ENCODE measurements around the gene SAMM50. TPM values are rescaled to one million over a fixed set of nuclear protein-coding genes. Genes with fewer than 3 reads are reported as not detected.

SAMM50 gene
- total and polyA plus RNA-seq, 4 donors = 19.2 to 30.1 (median 26.0) TPM

DNA sequence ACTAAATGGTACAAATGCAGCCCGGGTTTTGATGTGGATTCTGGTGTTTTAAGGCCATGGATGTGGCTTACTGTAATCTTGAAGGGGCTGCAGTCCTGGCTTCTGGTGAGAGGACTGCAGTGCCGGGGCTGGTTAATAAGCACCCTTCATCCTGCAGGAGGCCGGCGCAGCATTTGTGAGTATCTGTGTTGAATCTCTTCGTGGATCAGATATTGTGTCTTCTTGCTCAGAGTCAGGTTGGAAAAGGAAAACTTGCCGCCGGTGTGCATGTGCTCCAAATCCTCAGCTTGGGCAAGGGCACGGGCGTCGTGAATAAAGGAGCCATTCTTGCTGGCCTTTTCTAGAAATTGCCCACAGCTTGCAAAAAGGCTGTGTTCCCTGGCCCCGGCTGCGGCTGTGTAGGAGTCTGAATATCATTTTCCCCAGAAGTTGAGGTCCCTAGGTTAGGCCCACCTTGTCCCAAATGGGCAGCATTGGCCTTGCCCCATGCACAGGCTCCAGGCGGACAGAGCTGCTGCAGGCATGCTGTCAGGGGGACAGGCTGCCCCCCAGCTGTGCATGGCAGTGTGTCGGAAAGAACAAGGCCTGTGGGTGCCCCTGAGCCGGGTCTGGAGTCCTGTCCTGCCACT lies 39.9 kb downstream of the SAMM50 start:
- no peak overlapping the region for H3K9ac ChIP-seq (ENCODE audit: low read depth in 1 of 2, low read length in 2 of 2)
- H3K4me1 ChIP-seq (ENCODE audit: control insufficient read depth in 4 of 4, insufficient read depth in 4 of 4, low read length in 3 of 4) = no peaks in the 10 kb centered on the region
- no peaks in the 10 kb centered on the region for H3K9me3 ChIP-seq (ENCODE audit: control insufficient read depth in 4 of 4, low read length in 3 of 4)
- no peaks in the 10 kb centered on the region for H3K27me3 ChIP-seq (ENCODE audit: control insufficient read depth in 4 of 4, insufficient read depth in 4 of 4, low read length in 3 of 4)
- peaks cover 10 to 53% (median 35%) of the 10 kb centered on the region in 4 donors for H3K36me3 ChIP-seq (ENCODE audit: control insufficient read depth in 4 of 4, insufficient read depth in 3 of 4, low read depth in 1 of 4, low read length in 3 of 4)
- WGBS = 96% methylated on average over 15 of the region's 15 CpGs
- no peak overlapping the region for H3K4me3 ChIP-seq (ENCODE audit: low read depth in 1 of 3, low read length in 3 of 3)
- no peak for DNase-seq (ENCODE audit: low spot score)
- TF ChIP-seq TAF1 (conservative IDR thresholded peaks at IDR 0.05) (no peak), SP1 (IDR thresholded peaks at IDR 0.05) (no peak), FOXA2 (IDR thresholded peaks at IDR 0.05) (no peak), NR2F2 (IDR thresholded peaks at IDR 0.05) (no peak), HNF4G (IDR thresholded peaks at IDR 0.05) (no peak), RAD21 (IDR thresholded peaks at IDR 0.05) (no peak), GABPA (IDR thresholded peaks at IDR 0.05 in 1 of 2, conservative IDR thresholded peaks at IDR 0.05 in 1 of 2) (no peak)
- TF ChIP-seq, protein P1, sequence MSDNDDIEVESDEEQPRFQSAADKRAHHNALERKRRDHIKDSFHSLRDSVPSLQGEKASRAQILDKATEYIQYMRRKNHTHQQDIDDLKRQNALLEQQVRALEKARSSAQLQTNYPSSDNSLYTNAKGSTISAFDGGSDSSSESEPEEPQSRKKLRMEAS (IDR thresholded peaks at IDR 0.05) = no peak
- TF ChIP-seq, protein P2, sequence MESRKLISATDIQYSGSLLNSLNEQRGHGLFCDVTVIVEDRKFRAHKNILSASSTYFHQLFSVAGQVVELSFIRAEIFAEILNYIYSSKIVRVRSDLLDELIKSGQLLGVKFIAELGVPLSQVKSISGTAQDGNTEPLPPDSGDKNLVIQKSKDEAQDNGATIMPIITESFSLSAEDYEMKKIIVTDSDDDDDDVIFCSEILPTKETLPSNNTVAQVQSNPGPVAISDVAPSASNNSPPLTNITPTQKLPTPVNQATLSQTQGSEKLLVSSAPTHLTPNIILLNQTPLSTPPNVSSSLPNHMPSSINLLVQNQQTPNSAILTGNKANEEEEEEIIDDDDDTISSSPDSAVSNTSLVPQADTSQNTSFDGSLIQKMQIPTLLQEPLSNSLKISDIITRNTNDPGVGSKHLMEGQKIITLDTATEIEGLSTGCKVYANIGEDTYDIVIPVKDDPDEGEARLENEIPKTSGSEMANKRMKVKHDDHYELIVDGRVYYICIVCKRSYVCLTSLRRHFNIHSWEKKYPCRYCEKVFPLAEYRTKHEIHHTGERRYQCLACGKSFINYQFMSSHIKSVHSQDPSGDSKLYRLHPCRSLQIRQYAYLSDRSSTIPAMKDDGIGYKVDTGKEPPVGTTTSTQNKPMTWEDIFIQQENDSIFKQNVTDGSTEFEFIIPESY (IDR thresholded peaks at IDR 0.05) = no peak
- no peak overlapping the region for H3K27ac ChIP-seq (ENCODE audit: low read depth in 1 of 2, low read length in 2 of 2)

DNA sequence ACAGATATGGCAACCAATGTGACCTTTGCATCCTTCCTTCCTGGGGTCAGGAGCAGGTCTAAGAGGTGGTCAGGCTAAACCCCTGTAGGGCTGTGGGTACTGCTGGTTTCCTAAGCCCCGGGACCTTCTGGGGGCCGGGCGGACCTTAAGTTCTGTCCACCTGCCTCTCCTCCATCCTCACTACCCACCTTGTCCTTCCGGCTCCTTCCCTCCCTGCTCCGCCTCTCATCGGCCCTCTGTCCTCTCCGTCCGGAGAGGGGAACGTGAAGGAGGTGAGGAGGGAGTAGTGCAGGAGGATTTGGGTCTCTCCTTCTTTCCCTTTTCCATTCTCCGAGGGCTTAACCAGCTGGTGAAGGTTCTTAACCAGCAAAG lies 40.5 kb downstream of the SAMM50 start:
- no peak overlapping the region for H3K9ac ChIP-seq (ENCODE audit: low read depth in 1 of 2, low read length in 2 of 2)
- no peaks in the 10 kb centered on the region for H3K4me1 ChIP-seq (ENCODE audit: control insufficient read depth in 4 of 4, insufficient read depth in 4 of 4, low read length in 3 of 4)
- no peak for DNase-seq (ENCODE audit: low spot score)
- TF ChIP-seq RAD21 (IDR thresholded peaks at IDR 0.05) (no peak), HNF4G (IDR thresholded peaks at IDR 0.05) (no peak)
- TF ChIP-seq, protein P3, sequence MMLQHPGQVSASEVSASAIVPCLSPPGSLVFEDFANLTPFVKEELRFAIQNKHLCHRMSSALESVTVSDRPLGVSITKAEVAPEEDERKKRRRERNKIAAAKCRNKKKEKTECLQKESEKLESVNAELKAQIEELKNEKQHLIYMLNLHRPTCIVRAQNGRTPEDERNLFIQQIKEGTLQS (IDR thresholded peaks at IDR 0.05) = no peak
- H3K36me3 ChIP-seq (ENCODE audit: control insufficient read depth in 4 of 4, insufficient read depth in 3 of 4, low read depth in 1 of 4, low read length in 3 of 4) = peaks cover 9 to 46% (median 31%) of the 10 kb centered on the region in 4 donors
- no peaks in the 10 kb centered on the region for H3K27me3 ChIP-seq (ENCODE audit: control insufficient read depth in 4 of 4, insufficient read depth in 4 of 4, low read length in 3 of 4)
- WGBS = 79% methylated on average over 10 of the region's 10 CpGs
- H3K9me3 ChIP-seq (ENCODE audit: control insufficient read depth in 4 of 4, low read length in 3 of 4) = no peaks in the 10 kb centered on the region
- peak overlapping the region in 1 of 3 donors; percentile 4 for H3K4me3 ChIP-seq (ENCODE audit: low read depth in 1 of 3, low read length in 3 of 3)
- no peak overlapping the region for H3K27ac ChIP-seq (ENCODE audit: low read depth in 1 of 2, low read length in 2 of 2)

DNA sequence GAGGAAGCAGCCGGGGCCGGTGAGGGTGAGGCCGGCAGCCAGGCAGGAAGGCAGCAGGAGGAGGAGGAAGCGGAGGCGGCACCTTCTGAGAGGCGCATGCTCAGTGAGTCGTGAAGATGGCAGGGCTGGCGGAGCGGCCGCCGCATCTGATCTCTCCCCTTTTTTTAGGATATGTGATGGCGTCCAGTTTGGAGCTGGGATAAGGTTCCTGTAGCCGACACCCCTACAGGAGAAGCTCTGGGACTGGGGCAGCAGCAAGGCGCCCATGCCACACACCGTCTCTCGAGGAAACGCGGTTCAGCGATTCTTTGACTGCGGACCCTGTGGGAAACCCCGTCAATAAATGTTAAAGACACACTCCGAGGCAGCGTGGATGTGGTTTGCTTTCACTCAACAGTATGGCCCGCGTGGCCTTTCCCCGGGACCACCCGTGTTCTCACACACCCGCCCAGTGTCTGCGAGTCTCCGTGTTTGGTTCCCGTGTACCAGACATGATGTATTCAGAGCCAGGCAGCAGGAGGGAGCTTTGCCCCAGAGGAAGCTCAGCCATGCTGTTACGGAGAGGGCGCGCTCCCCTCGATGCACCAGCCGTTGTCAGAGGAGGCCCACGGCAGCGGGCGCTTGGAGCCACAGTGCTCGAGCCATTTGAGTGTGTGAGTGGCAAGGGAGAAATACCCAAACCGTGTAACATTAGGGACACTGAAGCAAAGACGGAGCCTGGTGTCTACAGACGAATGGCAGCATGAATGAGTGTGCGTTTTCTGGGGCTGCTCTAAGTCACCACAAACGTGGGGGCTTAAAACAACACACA lies 41.1 kb downstream of the SAMM50 start:
- H3K4me3 ChIP-seq (ENCODE audit: low read depth in 1 of 3, low read length in 3 of 3) = peak overlapping the region in 1 of 3 donors; percentile 4
- 84% methylated on average over 45 of the region's 45 CpGs for WGBS
- H3K9me3 ChIP-seq (ENCODE audit: control insufficient read depth in 4 of 4, low read length in 3 of 4) = no peaks in the 10 kb centered on the region
- no peak for DNase-seq (ENCODE audit: low spot score)
- no peak overlapping the region for H3K27ac ChIP-seq (ENCODE audit: low read depth in 1 of 2, low read length in 2 of 2)
- peaks cover 9 to 44% (median 31%) of the 10 kb centered on the region in 4 donors for H3K36me3 ChIP-seq (ENCODE audit: control insufficient read depth in 4 of 4, insufficient read depth in 3 of 4, low read depth in 1 of 4, low read length in 3 of 4)
- no peak overlapping the region for H3K9ac ChIP-seq (ENCODE audit: low read depth in 1 of 2, low read length in 2 of 2)
- H3K4me1 ChIP-seq (ENCODE audit: control insufficient read depth in 4 of 4, insufficient read depth in 4 of 4, low read length in 3 of 4) = no peaks in the 10 kb centered on the region
- H3K27me3 ChIP-seq (ENCODE audit: control insufficient read depth in 4 of 4, insufficient read depth in 4 of 4, low read length in 3 of 4) = no peaks in the 10 kb centered on the region
- TF ChIP-seq EGR1 (IDR thresholded peaks at IDR 0.05; ENCODE audit: low read depth in 2 of 2) (no peak), TAF1 (conservative IDR thresholded peaks at IDR 0.05) (no peak), RAD21 (IDR thresholded peaks at IDR 0.05) (peak in 1 of 2 donors; percentile 7), SP1 (IDR thresholded peaks at IDR 0.05) (no peak)
- TF ChIP-seq, protein P4, sequence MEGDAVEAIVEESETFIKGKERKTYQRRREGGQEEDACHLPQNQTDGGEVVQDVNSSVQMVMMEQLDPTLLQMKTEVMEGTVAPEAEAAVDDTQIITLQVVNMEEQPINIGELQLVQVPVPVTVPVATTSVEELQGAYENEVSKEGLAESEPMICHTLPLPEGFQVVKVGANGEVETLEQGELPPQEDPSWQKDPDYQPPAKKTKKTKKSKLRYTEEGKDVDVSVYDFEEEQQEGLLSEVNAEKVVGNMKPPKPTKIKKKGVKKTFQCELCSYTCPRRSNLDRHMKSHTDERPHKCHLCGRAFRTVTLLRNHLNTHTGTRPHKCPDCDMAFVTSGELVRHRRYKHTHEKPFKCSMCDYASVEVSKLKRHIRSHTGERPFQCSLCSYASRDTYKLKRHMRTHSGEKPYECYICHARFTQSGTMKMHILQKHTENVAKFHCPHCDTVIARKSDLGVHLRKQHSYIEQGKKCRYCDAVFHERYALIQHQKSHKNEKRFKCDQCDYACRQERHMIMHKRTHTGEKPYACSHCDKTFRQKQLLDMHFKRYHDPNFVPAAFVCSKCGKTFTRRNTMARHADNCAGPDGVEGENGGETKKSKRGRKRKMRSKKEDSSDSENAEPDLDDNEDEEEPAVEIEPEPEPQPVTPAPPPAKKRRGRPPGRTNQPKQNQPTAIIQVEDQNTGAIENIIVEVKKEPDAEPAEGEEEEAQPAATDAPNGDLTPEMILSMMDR (IDR thresholded peaks at IDR 0.05; ENCODE audit: low read depth, low read length, missing input control) = no peak

Measured in liver (tissue), 9 donors.